ENCODE results near the gene PDE5A. TPM values are rescaled to one million over a fixed set of nuclear protein-coding genes. Genes with fewer than 3 reads are reported as not detected.
A peak's percentile ranks its signal among the peaks of the same experiment; 100 is the strongest.
"Not testable (repeated sequence)": the region's sequence is repeated elsewhere in the genome, so short reads cannot be mapped to it uniquely, and the experiment has no call there.

PDE5A gene
- total and polyA plus RNA-seq, 2 donors (not counting 3 experiments of a cell fraction or from before 2014, with no cell fraction given), result 0.73 to 2.3 TPM

GRCh38 chr4:119455734-119456133, 172.9 kb downstream of the PDE5A start:
- H3K9me1 ChIP-seq (replicated peaks; ENCODE audit: control insufficient read depth, extremely low read depth, insufficient read depth, low read length); CTCF ChIA-PET; H3K9me3 ChIP-seq (replicated peaks; ENCODE audit: control insufficient read depth, insufficient read depth, low read length); H3K4me1 ChIP-seq (ENCODE audit: control insufficient read depth, extremely low read depth, insufficient read depth, low read length); H2AFZ ChIP-seq (ENCODE audit: low read depth, low read length); H3K27ac ChIP-seq (ENCODE audit: insufficient read depth, low read depth, low read length); H4K20me1 ChIP-seq (replicated peaks; ENCODE audit: control insufficient read depth, extremely low read depth, insufficient read depth, low read length); H3K79me2 ChIP-seq (ENCODE audit: control insufficient read depth, insufficient read depth, low read length); FAIRE-seq; POLR2A ChIA-PET; BruUV-seq (replicated peaks); H3K9ac ChIP-seq (replicated peaks; ENCODE audit: extremely low read depth, insufficient read depth, low read length); DNase-seq (ENCODE audit: low read depth, low spot score); H3K27me3 ChIP-seq (ENCODE audit: control insufficient read depth in 2 of 2, insufficient read depth in 2 of 2, low read length in 2 of 2); H3K36me3 ChIP-seq (ENCODE audit: control insufficient read depth in 2 of 2, extremely low read depth in 1 of 2, insufficient read depth in 2 of 2, low read length in 2 of 2); dilution Hi-C loops (cut with MboI; ENCODE audit: extremely low pct_ligation_motif_present, low sequenced_read_pairs): not testable (repeated sequence)
- intact Hi-C loops (cut with micrococcal nuclease), result loop anchor here (2.0 to 10.0 kb wide), 4 partner anchors 69 to 599 kb away; partner anchors contain the start of gene USP53
- Histone ChIP-seq H3K4me3 (replicated peaks in 1 of 3; ENCODE audit: insufficient read depth in 1 of 3, low read depth in 1 of 3, low read length in 3 of 3) (peak overlapping the region in 2 of 3 experiments; percentile 1 to 36), H3K4me2 (ENCODE audit: insufficient read depth, low read length) (peak overlapping the region; percentile 47)

GRCh38 chr4:119454491-119455270, 173.9 kb downstream of the PDE5A start:
- intact Hi-C loops (cut with micrococcal nuclease), result loop anchor here (2.0 to 10.0 kb wide), 5 partner anchors 70 to 600 kb away; partner anchors contain the start of gene USP53
- peak overlapping the region; percentile 58 for H3K4me2 ChIP-seq (ENCODE audit: insufficient read depth, low read length)
- H4K20me1 ChIP-seq (replicated peaks; ENCODE audit: control insufficient read depth, extremely low read depth, insufficient read depth, low read length); H3K79me2 ChIP-seq (ENCODE audit: control insufficient read depth, insufficient read depth, low read length); H3K36me3 ChIP-seq (ENCODE audit: control insufficient read depth in 2 of 2, extremely low read depth in 1 of 2, insufficient read depth in 2 of 2, low read length in 2 of 2); H3K9me3 ChIP-seq (replicated peaks; ENCODE audit: control insufficient read depth, insufficient read depth, low read length); H3K9me1 ChIP-seq (replicated peaks; ENCODE audit: control insufficient read depth, extremely low read depth, insufficient read depth, low read length); H3K4me1 ChIP-seq (ENCODE audit: control insufficient read depth, extremely low read depth, insufficient read depth, low read length); H3K27me3 ChIP-seq (ENCODE audit: control insufficient read depth in 2 of 2, insufficient read depth in 2 of 2, low read length in 2 of 2); dilution Hi-C loops (cut with MboI; ENCODE audit: extremely low pct_ligation_motif_present, low sequenced_read_pairs): not testable (repeated sequence)
- TSS peak; percentile 39 for BruUV-seq (replicated peaks)
- CTCF ChIA-PET, result interaction anchor here (0.9 to 1.3 kb wide), 2 partner anchors 39 to 173 kb away, joined by 3 to 6 read pairs; no protein-coding TSS in a partner anchor
- H3K4me3 ChIP-seq (replicated peaks in 1 of 3; ENCODE audit: insufficient read depth in 1 of 3, low read depth in 1 of 3, low read length in 3 of 3), result peak overlapping the region; percentile 74 to 88 (median 77)
- TF ChIP-seq JUN (IDR thresholded peaks at IDR 0.05; ENCODE audit: borderline replicate concordance, insufficient read depth, insufficient read length, low read depth), result peak; percentile 18
- TF ChIP-seq POLR2A (IDR thresholded peaks at IDR 0.05; ENCODE audit: low read depth, low read length), result peak; percentile 54
- TF ChIP-seq CTCF (IDR thresholded peaks at IDR 0.05; ENCODE audit: extremely low read depth in 1 of 2, insufficient read depth in 1 of 2, low read depth in 1 of 2, low read length in 2 of 2), result peak in 1 of 2 donors; percentile 18
- H2AFZ ChIP-seq (ENCODE audit: low read depth, low read length), result peak overlapping the region; percentile 76
- FAIRE-seq (peak; percentile 55), DNase-seq (ENCODE audit: low read depth, low spot score) (peak; percentile 99)
- H3K9ac ChIP-seq (replicated peaks; ENCODE audit: extremely low read depth, insufficient read depth, low read length), result peak overlapping the region; percentile 81
- H3K27ac ChIP-seq (ENCODE audit: insufficient read depth, low read depth, low read length), result peak overlapping the region; percentile 92
- POLR2A ChIA-PET, result interaction anchor here (1.4 kb wide), 1 partner anchor 70 kb away, joined by 3 read pairs; no protein-coding TSS in a partner anchor

GRCh38 chr4:119454151-119454490, 174.5 kb downstream of the PDE5A start:
- peak overlapping the region; percentile 58 for H3K4me2 ChIP-seq (ENCODE audit: insufficient read depth, low read length)
- dilution Hi-C loops (cut with MboI; ENCODE audit: extremely low pct_ligation_motif_present, low sequenced_read_pairs); H3K9me1 ChIP-seq (replicated peaks; ENCODE audit: control insufficient read depth, extremely low read depth, insufficient read depth, low read length); H3K36me3 ChIP-seq (ENCODE audit: control insufficient read depth in 2 of 2, extremely low read depth in 1 of 2, insufficient read depth in 2 of 2, low read length in 2 of 2); DNase-seq (ENCODE audit: low read depth, low spot score); H3K79me2 ChIP-seq (ENCODE audit: control insufficient read depth, insufficient read depth, low read length); H3K4me1 ChIP-seq (ENCODE audit: control insufficient read depth, extremely low read depth, insufficient read depth, low read length); H4K20me1 ChIP-seq (replicated peaks; ENCODE audit: control insufficient read depth, extremely low read depth, insufficient read depth, low read length); H3K27me3 ChIP-seq (ENCODE audit: control insufficient read depth in 2 of 2, insufficient read depth in 2 of 2, low read length in 2 of 2); H3K9me3 ChIP-seq (replicated peaks; ENCODE audit: control insufficient read depth, insufficient read depth, low read length); FAIRE-seq: not testable (repeated sequence)
- peak overlapping the region; percentile 55 to 88 (median 74) for H3K4me3 ChIP-seq (replicated peaks in 1 of 3; ENCODE audit: insufficient read depth in 1 of 3, low read depth in 1 of 3, low read length in 3 of 3)
- ChIA-PET POLR2A (interaction anchor here (1.4 kb wide), 1 partner anchor 71 kb away, joined by 3 read pairs; no protein-coding TSS in a partner anchor), CTCF (interaction anchor here (1.3 kb wide), 1 partner anchor 173 kb away, joined by 6 read pairs; no protein-coding TSS in a partner anchor)
- intact Hi-C loops (cut with micrococcal nuclease), result loop anchor here (2.0 to 10.0 kb wide), 5 partner anchors 71 to 601 kb away; partner anchors contain the start of gene USP53
- H2AFZ ChIP-seq (ENCODE audit: low read depth, low read length), result peak overlapping the region; percentile 76
- H3K27ac ChIP-seq (ENCODE audit: insufficient read depth, low read depth, low read length), result peak overlapping the region; percentile 92
- H3K9ac ChIP-seq (replicated peaks; ENCODE audit: extremely low read depth, insufficient read depth, low read length), result peak overlapping the region; percentile 81
- BruUV-seq (replicated peaks), result TSS peak; percentile 89
